ENCODE measurements around the gene IL15RA. TPM values are rescaled to one million over a fixed set of nuclear protein-coding genes. Genes with fewer than 3 reads are reported as not detected.

IL15RA gene
- total RNA-seq, 2 experiments from 2014 or later = 20.1 to 20.2 TPM

DNA sequence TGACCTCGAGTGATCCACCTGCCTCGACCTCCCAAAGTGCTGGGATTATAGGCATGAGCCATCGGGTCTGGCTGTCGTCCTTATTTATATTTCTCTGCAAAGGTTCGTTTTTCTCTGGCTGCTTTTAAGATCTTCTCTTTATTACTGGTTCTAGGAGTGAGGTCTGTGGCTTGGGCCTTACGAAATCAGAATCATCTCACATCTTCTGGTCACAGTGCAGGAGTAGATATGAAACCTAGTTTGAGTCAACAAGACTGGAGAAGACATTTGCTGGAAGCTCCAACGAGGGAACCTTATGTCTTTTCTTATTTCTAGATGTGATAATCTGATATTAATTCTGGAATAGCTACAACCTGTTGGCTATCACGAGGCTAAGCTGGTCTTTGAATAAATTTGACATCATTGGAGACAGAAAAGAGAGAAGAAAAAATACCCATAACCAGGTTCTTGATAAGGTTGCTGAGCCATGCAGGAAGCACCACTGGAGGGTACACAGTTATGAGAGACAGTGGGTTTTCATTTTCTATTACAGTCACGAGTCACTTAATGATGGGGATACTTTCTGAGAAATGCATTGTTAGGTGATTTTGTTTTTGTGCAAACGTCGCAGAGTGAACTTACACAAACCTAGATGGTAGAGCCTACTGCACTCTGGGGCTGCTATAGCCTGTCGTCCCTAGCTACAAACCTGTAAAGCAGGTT lies 25.6 kb upstream of the IL15RA start:
- DNase-seq = peak; percentile 51

DNA sequence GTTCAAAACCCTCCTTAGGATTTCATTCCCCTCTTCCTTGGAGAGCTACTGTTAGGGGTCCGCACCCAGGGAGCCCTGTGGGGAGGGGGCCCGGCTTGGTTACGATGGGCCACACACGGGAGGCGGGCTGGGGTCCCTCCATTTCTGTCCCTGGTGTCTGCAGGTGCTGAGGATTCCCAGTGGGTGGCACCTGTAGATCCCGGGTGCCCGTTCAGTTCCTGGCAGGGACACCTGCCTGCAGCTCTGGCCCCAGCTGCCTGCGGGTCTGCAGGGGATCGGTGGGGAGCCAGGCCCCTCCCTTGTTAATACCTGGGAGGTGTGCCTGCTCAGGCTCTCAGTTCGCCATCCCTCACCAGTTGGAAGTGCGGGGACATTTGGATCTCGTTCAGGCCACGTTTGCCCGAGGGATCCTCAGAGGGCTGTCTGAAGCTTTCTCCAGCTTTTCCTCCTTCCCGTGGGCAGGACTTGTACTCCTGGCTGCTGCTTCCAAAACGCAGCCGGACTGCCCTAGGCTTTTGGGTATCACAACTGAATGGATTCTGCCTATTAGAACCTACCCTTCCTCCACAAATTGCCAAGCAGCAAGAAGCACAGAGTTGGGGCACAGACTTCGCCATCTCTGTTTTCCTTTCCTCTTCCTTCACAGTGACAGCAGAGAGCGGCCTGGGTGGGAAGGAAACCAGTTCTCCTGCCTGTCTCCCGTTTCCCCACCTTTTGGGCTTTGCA lies 22.3 kb upstream of the IL15RA start:
- DNase-seq = no peak
- peaks cover 30% of the 10 kb centered on the region for H3K4me1 Mint-ChIP-seq (ENCODE audit: low read depth)
- H3K27ac Mint-ChIP-seq = no peak overlapping the region
- ChIA-PET CTCF (no interaction called here), POLR2A (no interaction called here)
- intact Hi-C loops (cut with micrococcal nuclease) = no loop called here
- H3K9me3 Mint-ChIP-seq = no peaks in the 10 kb centered on the region
- no peak overlapping the region for H3K4me3 Mint-ChIP-seq
- H3K36me3 Mint-ChIP-seq = no peaks in the 10 kb centered on the region
- peaks cover 11% of the 10 kb centered on the region for H3K27me3 Mint-ChIP-seq

More for the DNA sequence above, 25.6 kb upstream of the IL15RA start:
- H3K27me3 Mint-ChIP-seq = peaks cover 10% of the 10 kb centered on the region
- peaks cover 30% of the 10 kb centered on the region for H3K4me1 Mint-ChIP-seq (ENCODE audit: low read depth)
- H3K4me3 Mint-ChIP-seq = no peak overlapping the region
- intact Hi-C loops (cut with micrococcal nuclease) = loop anchor here (1.0 kb wide), 2 partner anchors 11 to 27 kb away; no protein-coding TSS in a partner anchor
- H3K9me3 Mint-ChIP-seq = peaks cover 9% of the 10 kb centered on the region
- POLR2A ChIA-PET = no interaction called here
- H3K27ac Mint-ChIP-seq = peak overlapping the region; percentile 56
- peaks cover 9% of the 10 kb centered on the region for H3K36me3 Mint-ChIP-seq
- CTCF ChIA-PET = no interaction called here

DNA sequence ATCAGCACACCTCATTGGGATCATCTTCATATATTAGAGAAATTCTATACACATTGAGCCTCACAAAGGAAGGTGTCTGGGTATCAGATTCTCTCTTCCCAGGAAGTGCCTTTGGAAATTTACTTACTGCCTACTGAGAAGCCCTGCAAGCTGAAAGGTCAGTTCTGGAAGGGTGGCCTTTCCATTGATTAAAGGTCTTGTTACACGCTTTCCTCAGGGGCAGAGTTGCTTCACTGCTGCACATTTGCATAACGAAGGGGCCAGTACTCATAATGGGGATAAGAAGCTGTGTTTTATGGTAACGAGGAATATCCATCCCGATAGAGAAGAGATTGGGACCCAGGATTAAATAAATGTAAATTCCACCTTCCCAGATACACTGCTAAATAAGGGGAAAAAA lies 19.4 kb upstream of the IL15RA start:
- Mint-ChIP-seq H3K4me3 (no peak overlapping the region), H3K27me3 (peaks cover 13% of the 10 kb centered on the region), H3K27ac (no peak overlapping the region), H3K9me3 (peaks cover 8% of the 10 kb centered on the region), H3K4me1 (ENCODE audit: low read depth) (peaks cover 12% of the 10 kb centered on the region), H3K36me3 (peaks cover 7% of the 10 kb centered on the region)
- intact Hi-C loops (cut with micrococcal nuclease) = no loop called here
- DNase-seq = no peak
- CTCF ChIA-PET = no interaction called here
- POLR2A ChIA-PET = no interaction called here

DNA sequence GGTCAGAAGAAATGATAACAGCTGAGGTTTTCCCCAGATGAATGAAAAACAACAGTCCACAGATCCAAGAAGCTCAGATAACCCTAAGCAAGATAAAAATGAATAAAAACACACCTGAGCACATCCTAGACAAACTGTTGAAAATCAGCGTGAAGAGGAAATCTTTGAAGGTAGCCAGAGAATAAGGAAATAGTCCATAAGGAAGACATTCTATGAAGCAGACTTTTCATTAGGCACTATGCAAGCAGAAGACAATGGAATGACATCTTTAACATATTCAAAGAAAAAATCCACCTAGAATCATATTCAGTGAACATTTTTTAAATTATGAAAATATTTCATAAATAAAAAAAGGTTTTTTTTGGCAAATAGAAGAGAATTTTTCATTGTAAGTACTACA lies 15.1 kb upstream of the IL15RA start:
- Mint-ChIP-seq H3K9me3 (peaks cover 14% of the 10 kb centered on the region), H3K27me3 (peaks cover 5% of the 10 kb centered on the region)
- POLR2A ChIA-PET = interaction anchor here (1.5 kb wide), 1 partner anchor 15 kb away, joined by 3 read pairs; the partner anchor contains the start of gene IL15RA

DNA sequence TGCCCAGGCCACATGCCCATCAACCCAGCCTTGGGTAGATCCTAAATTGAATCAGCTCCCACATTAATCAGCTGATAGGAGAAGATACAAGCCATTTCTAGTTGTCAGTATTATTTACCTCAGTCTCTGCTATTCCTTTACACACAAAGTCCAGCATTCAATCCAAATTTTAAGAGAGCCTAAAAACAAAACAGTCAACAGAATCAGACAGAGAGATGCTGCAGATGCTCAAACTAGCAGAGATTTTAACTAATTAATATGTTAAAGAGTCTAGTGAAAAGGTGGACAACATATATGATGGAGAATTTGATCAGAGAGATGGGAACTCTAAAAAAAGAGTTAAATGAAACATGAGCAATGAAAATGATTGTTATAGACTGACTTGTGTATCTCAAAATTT lies 14.4 kb upstream of the IL15RA start:
- ChIA-PET CTCF (no interaction called here), POLR2A (interaction anchor here (1.5 kb wide), 1 partner anchor 15 kb away, joined by 3 read pairs; the partner anchor contains the start of gene IL15RA)
- Mint-ChIP-seq H3K36me3 (peaks cover 10% of the 10 kb centered on the region), H3K4me3 (no peak overlapping the region), H3K27ac (no peak overlapping the region), H3K9me3 (peaks cover 14% of the 10 kb centered on the region), H3K27me3 (peaks cover 8% of the 10 kb centered on the region), H3K4me1 (ENCODE audit: low read depth) (peaks cover 10% of the 10 kb centered on the region)
- no peak for DNase-seq
- intact Hi-C loops (cut with micrococcal nuclease) = no loop called here

More for the DNA sequence above, 15.1 kb upstream of the IL15RA start:
- DNase-seq = no peak
- CTCF ChIA-PET = no interaction called here
- intact Hi-C loops (cut with micrococcal nuclease) = no loop called here
- peaks cover 9% of the 10 kb centered on the region for H3K4me1 Mint-ChIP-seq (ENCODE audit: low read depth)
- no peak overlapping the region for H3K27ac Mint-ChIP-seq
- H3K4me3 Mint-ChIP-seq = no peak overlapping the region
- H3K36me3 Mint-ChIP-seq = peaks cover 10% of the 10 kb centered on the region

DNA sequence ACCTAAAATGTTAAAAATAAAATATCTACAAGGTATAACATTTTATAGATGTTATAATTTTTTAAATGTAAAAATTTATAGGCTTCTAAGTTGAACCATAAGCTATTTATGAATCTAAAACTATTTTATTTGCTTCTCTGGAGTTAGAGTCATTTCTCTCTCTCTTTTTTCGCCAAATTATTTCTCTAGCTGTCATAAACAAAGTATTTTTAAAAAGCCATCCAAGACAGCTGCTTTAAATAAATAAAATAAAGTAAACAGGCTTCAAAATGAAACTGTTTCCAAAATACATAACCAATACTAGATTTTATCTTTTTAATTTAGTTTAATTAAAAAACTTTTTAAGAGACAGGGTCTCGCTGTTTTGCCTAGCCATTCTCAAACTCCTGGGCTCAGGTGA lies 12.4 kb upstream of the IL15RA start:
- Mint-ChIP-seq H3K27me3 (peaks cover 8% of the 10 kb centered on the region), H3K27ac (no peak overlapping the region), H3K4me1 (ENCODE audit: low read depth) (peaks cover 10% of the 10 kb centered on the region), H3K9me3 (peaks cover 14% of the 10 kb centered on the region), H3K36me3 (peaks cover 10% of the 10 kb centered on the region), H3K4me3 (no peak overlapping the region)
- intact Hi-C loops (cut with micrococcal nuclease) = no loop called here
- ChIA-PET POLR2A (no interaction called here), CTCF (no interaction called here)
- no peak for DNase-seq

DNA sequence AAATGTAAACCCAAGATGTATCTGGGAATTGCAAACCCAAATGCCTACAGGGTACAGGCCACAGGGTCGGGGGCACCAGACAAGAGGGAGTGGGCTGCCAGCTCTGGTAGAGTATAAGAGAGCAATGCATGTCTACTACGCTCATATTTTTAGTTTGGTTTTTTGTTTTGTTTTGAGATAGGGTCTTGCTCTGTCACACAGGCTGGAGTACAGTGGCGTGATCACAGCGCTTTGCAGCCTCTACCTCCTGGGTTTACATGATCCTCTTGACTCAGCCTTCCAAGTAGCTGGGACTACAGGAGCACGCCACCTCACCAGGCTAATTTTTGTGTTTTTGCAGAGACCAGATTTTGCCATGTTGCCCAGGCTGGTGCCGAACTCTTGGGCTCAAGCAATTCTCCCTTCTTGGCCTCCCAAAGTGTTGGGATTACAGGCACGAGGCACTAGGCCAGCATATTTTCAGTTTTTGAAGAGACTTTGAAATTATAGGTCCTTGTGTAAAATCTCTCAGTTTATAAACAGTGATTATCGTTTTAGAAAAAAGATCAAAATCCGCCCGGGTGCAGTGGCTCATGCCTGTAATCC lies 11.1 kb upstream of the IL15RA start:
- intact Hi-C loops (cut with micrococcal nuclease) = no loop called here
- Mint-ChIP-seq H3K27ac (peak overlapping the region; percentile 8), H3K27me3 (peaks cover 9% of the 10 kb centered on the region), H3K4me1 (ENCODE audit: low read depth) (peaks cover 10% of the 10 kb centered on the region), H3K9me3 (peaks cover 14% of the 10 kb centered on the region), H3K4me3 (no peak overlapping the region), H3K36me3 (peaks cover 10% of the 10 kb centered on the region)
- DNase-seq = no peak
- POLR2A ChIA-PET = no interaction called here
- CTCF ChIA-PET = interaction anchor here (1.0 kb wide), 1 partner anchor 12 kb away, joined by 4 read pairs; no protein-coding TSS in a partner anchor

DNA sequence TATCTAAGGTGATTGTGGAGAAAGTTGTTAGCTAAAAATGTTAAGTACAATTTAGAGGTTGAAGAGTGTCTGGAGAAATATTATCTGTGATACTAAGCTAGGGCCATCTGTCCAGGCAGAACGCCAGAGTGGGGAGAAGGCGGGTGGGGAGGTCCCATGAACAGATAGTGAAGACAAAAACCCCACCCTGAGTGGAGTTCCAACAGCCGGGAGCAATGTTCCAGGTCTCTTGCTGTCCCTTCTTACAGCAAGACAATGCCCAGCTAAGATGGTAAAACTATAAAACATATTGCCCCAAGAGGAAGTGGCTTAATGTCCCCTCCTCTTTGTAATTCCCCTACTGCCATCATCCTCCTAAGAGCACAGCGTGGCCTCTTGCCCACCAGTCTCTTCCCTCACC lies 10.4 kb upstream of the IL15RA start:
- Mint-ChIP-seq H3K36me3 (peaks cover 10% of the 10 kb centered on the region), H3K4me1 (ENCODE audit: low read depth) (peaks cover 10% of the 10 kb centered on the region), H3K27ac (peak overlapping the region; percentile 8), H3K9me3 (peaks cover 14% of the 10 kb centered on the region), H3K27me3 (peaks cover 9% of the 10 kb centered on the region), H3K4me3 (no peak overlapping the region)
- CTCF ChIA-PET = interaction anchor here (1.0 kb wide), 1 partner anchor 12 kb away, joined by 4 read pairs; no protein-coding TSS in a partner anchor
- intact Hi-C loops (cut with micrococcal nuclease) = no loop called here
- POLR2A ChIA-PET = no interaction called here
- DNase-seq = no peak

DNA sequence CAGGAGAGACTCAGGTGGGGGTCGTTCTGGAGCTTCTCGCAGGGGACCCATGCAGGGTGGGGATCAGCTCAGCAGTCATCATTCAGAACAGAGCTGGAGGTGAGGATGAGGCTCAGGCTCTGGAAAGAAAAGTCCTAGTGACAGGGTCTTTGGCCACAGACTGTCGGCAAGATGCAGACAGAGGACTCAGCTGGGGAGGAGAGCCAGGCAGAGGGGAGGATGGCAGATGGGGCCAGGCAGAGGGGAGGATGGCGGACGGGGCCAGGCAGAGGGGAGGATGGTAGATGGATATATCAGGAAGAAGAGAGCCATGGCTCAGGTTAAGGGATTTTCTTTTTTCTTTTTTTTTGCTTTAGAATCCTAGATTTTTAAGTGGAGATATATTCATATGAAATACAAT lies 7.7 kb upstream of the IL15RA start:
- no peak for DNase-seq
- Mint-ChIP-seq H3K4me3 (no peak overlapping the region), H3K9me3 (no peaks in the 10 kb centered on the region), H3K4me1 (ENCODE audit: low read depth) (peaks cover 10% of the 10 kb centered on the region), H3K36me3 (no peaks in the 10 kb centered on the region), H3K27me3 (peaks cover 7% of the 10 kb centered on the region), H3K27ac (no peak overlapping the region)
- intact Hi-C loops (cut with micrococcal nuclease) = no loop called here
- CTCF ChIA-PET = no interaction called here
- POLR2A ChIA-PET = no interaction called here

DNA sequence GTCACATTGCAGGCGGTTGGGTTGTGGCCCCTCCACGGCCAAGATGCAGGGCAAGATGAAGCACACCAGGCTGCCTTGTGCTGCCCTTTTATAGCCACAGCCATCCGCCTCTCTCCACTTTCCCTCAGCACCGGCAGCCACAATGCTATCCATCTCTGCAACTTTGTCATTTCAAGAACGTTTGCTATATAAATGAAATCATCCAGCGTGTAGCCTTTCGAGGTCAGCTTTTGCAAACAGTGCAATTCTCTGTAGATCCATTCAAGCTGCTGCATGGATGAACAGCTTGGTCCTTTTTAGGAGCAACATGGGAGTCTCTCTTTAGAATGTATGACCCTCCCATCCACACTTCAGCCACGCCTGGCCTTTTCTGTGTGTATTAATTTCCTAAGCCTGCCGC lies 6.4 kb upstream of the IL15RA start:
- Mint-ChIP-seq H3K27ac (no peak overlapping the region), H3K4me1 (ENCODE audit: low read depth) (peaks cover 10% of the 10 kb centered on the region), H3K36me3 (no peaks in the 10 kb centered on the region), H3K27me3 (peaks cover 7% of the 10 kb centered on the region), H3K9me3 (no peaks in the 10 kb centered on the region), H3K4me3 (no peak overlapping the region)
- ChIA-PET CTCF (no interaction called here), POLR2A (no interaction called here)
- DNase-seq = no peak
- intact Hi-C loops (cut with micrococcal nuclease) = no loop called here

DNA sequence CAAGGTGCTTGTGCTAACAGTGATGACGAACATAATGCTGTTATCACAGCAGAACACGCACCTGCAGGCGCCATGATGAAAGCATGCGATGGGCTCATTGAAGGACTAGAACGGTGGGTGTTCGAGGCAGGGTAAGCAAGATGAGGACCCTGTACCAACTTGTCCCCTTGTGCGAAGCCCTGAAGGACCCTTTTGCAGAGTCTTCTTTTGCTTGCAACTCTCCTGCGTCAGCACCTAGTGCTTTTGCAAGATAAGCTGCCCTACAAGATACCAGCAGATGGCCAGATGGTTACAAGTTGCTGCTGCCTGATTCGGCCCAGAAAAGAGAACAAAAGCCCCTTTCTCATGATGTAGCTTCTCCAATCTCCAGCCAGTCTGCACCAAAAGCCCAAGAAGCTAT lies 4.2 kb upstream of the IL15RA start:
- H3K4me3 Mint-ChIP-seq = no peak overlapping the region
- H3K9me3 Mint-ChIP-seq = no peaks in the 10 kb centered on the region
- H3K36me3 Mint-ChIP-seq = no peaks in the 10 kb centered on the region
- peaks cover 3% of the 10 kb centered on the region for H3K4me1 Mint-ChIP-seq (ENCODE audit: low read depth)
- H3K27ac Mint-ChIP-seq = no peak overlapping the region
- ChIA-PET CTCF (no interaction called here), POLR2A (no interaction called here)
- DNase-seq = no peak
- intact Hi-C loops (cut with micrococcal nuclease) = no loop called here
- peaks cover 4% of the 10 kb centered on the region for H3K27me3 Mint-ChIP-seq

DNA sequence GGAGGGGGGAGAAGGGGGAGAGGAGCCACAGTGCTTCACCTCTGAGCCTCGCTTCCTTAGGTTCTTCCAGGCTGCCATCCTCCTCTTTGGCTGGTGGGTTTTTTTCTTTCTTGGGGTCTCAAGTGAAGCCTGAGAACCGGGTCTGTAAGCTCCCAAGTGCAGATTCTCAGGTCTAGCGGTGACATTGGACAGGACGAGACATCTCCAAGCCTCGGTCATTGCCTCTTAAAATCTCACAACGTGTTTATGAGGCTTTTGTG lies 817 bp upstream of the IL15RA start:
- Mint-ChIP-seq H3K9me3 (no peaks in the 10 kb centered on the region), H3K4me3 (peak overlapping the region; percentile 91), H3K36me3 (no peaks in the 10 kb centered on the region), H3K27me3 (no peaks in the 10 kb centered on the region), H3K27ac (peak overlapping the region; percentile 54), H3K4me1 (ENCODE audit: low read depth) (peaks cover 28% of the 10 kb centered on the region)
- CTCF ChIA-PET = interaction anchor here (0.6 to 1.7 kb wide), 3 partner anchors 88 to 267 kb away, joined by 3 to 7 read pairs (median 4); partner anchors contain the start of genes ANKRD16 and FBH1
- intact Hi-C loops (cut with micrococcal nuclease) = loop anchor here (5.0 to 10.0 kb wide), 4 partner anchors 94 to 683 kb away; no protein-coding TSS in a partner anchor
- no peak for DNase-seq
- POLR2A ChIA-PET = interaction anchor here (0.7 kb wide), 1 partner anchor 35 kb away, joined by 3 read pairs; no protein-coding TSS in a partner anchor

Measured in activated CD4-positive, alpha-beta memory T cell treated with anti-CD3 and anti-CD28 coated beads for 36 hours (primary cell).